ENCODE results near the gene PSRC1.

- TF ChIP-seq CTCF (IDR thresholded peaks at IDR 0.05) (peak; percentile 78 to 84 (median 82)), POLR2A (IDR thresholded peaks at IDR 0.05) (no peak)
Measured at GRCh38 chr1:109277434-109278204, 5.3 kb downstream of the PSRC1 start.

Measured in uterus (tissue), 2 donors.